ENCODE data around the gene CACNA1D. TPM values are rescaled to one million over a fixed set of nuclear protein-coding genes. Genes with fewer than 3 reads are reported as not detected.

The CACNA1D gene
- total RNA-seq, 3 donors from 2014 or later, result 0.96 to 50.3 (median 32.1) TPM

- Histone ChIP-seq H3K9me3 (no peaks in the 10 kb centered on the region), H3K4me1 (no peaks in the 10 kb centered on the region), H3K36me3 (no peaks in the 10 kb centered on the region), H3K27ac (no peak overlapping the region), H3K4me3 (no peak overlapping the region), H3K27me3 (no peaks in the 10 kb centered on the region)
- no peak for TF ChIP-seq CTCF (IDR thresholded peaks at IDR 0.05)
- TF ChIP-seq POLR2A (IDR thresholded peaks at IDR 0.05), result no peak
- TF ChIP-seq POLR2AphosphoS5 (IDR thresholded peaks at IDR 0.05), result no peak
- intact Hi-C loops (cut with DNase I; ENCODE audit: low total_unique reads), result no loop called here
- no peak for DNase-seq (ENCODE audit: low spot score in 2 of 2)
Measured at GRCh38 chr3:53624061-53624857, 129.8 kb downstream of the CACNA1D start.

DNA sequence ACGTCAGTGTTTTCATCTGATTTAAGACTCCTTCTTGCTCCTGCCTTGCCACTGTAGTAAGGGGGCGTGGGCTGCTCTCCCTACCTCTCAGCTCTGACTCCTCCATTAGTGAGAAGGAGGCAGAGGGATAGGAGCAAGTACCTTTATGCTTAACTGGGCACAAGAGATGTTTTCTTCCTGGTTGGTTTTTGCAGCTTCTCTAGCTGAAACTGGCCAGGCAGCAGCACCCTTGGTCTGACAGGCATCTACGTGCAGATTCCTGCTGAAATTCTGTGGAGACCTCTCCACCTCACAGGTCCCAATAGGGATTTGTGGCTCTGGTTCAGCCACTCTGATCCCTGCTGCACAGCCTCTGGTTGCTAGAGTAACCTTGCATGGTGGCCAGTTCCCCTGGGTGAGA lies 132.5 kb downstream of the CACNA1D start:
- Histone ChIP-seq H3K4me1 (no peaks in the 10 kb centered on the region), H3K9me3 (no peaks in the 10 kb centered on the region), H3K27ac (no peak overlapping the region), H3K4me3 (no peak overlapping the region), H3K36me3 (no peaks in the 10 kb centered on the region), H3K27me3 (no peaks in the 10 kb centered on the region)
- TF ChIP-seq CTCF (IDR thresholded peaks at IDR 0.05) (no peak), POLR2A (IDR thresholded peaks at IDR 0.05) (no peak), POLR2AphosphoS5 (IDR thresholded peaks at IDR 0.05) (no peak)
- no peak for DNase-seq (ENCODE audit: low spot score in 2 of 2)
- intact Hi-C loops (cut with DNase I; ENCODE audit: low total_unique reads), result no loop called here

- no peak overlapping the region for H3K4me3 ChIP-seq
- TF ChIP-seq POLR2A (IDR thresholded peaks at IDR 0.05), result no peak
- TF ChIP-seq POLR2AphosphoS5 (IDR thresholded peaks at IDR 0.05), result no peak
- no peak for TF ChIP-seq CTCF (IDR thresholded peaks at IDR 0.05)
- peak overlapping the region in 1 of 2 donors; percentile 19 for H3K27ac ChIP-seq
Measured at GRCh38 chr3:53628536-53629401, 134.4 kb downstream of the CACNA1D start.

DNA sequence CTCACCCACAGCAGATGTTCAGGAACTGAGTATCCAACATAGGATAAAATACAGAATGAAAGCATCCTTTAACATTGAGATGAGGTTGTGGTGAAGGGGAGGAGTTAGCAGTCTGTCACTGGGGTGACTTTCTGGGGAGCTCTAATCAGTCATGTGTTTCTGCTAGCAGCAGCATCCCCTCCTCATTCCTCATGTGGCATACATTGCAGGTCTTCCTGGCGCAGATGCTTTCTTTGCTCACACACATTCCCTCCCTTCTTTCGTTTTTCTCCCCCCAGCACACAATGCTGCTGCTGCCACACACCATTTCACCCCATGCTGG lies 135.0 kb downstream of the CACNA1D start:
- peak overlapping the region in 1 of 2 donors; percentile 19 for H3K27ac ChIP-seq
- no peak overlapping the region for H3K4me3 ChIP-seq
- TF ChIP-seq CTCF (IDR thresholded peaks at IDR 0.05) (no peak), POLR2A (IDR thresholded peaks at IDR 0.05) (no peak), POLR2AphosphoS5 (IDR thresholded peaks at IDR 0.05) (no peak)
- H3K36me3 ChIP-seq, result no peaks in the 10 kb centered on the region
- no peaks in the 10 kb centered on the region for H3K4me1 ChIP-seq
- H3K27me3 ChIP-seq, result no peaks in the 10 kb centered on the region
- DNase-seq (ENCODE audit: low spot score in 2 of 2), result no peak
- intact Hi-C loops (cut with DNase I; ENCODE audit: low total_unique reads), result no loop called here
- H3K9me3 ChIP-seq, result no peaks in the 10 kb centered on the region

More at GRCh38 chr3:53628536-53629401, 134.4 kb downstream of the CACNA1D start:
- Histone ChIP-seq H3K9me3 (no peaks in the 10 kb centered on the region), H3K27me3 (no peaks in the 10 kb centered on the region), H3K36me3 (no peaks in the 10 kb centered on the region), H3K4me1 (no peaks in the 10 kb centered on the region)
- intact Hi-C loops (cut with DNase I; ENCODE audit: low total_unique reads), result no loop called here
- DNase-seq (ENCODE audit: low spot score in 2 of 2), result no peak

DNA sequence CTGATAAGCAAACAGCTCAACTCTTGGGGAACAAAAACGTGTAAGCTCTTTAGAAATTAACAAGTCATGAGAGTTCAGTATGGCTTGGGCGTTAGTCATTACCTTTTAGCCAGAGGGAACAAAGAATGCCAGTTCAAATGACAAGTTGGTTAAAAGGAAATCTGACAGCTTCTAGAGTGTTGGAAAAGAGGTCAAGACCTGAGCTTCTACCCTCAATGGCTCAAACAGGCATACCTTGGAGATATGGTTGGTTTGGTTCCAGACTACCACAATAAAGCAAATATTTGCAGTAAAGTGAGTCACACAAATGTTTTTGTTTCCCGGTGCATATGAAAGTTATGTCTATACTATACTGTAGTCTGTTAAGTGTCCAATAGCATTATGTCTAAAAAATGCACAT lies 136.1 kb downstream of the CACNA1D start:
- no peak for DNase-seq (ENCODE audit: low spot score in 2 of 2)
- H3K4me3 ChIP-seq, result no peak overlapping the region
- intact Hi-C loops (cut with DNase I; ENCODE audit: low total_unique reads), result no loop called here
- no peaks in the 10 kb centered on the region for H3K9me3 ChIP-seq
- no peaks in the 10 kb centered on the region for H3K27me3 ChIP-seq
- H3K4me1 ChIP-seq, result no peaks in the 10 kb centered on the region
- TF ChIP-seq POLR2A (IDR thresholded peaks at IDR 0.05), result no peak
- no peak for TF ChIP-seq CTCF (IDR thresholded peaks at IDR 0.05)
- no peak for TF ChIP-seq POLR2AphosphoS5 (IDR thresholded peaks at IDR 0.05)
- no peaks in the 10 kb centered on the region for H3K36me3 ChIP-seq
- H3K27ac ChIP-seq, result no peak overlapping the region
